ENCODE data around the gene PABPC1L.

Gene PABPC1L

DNA sequence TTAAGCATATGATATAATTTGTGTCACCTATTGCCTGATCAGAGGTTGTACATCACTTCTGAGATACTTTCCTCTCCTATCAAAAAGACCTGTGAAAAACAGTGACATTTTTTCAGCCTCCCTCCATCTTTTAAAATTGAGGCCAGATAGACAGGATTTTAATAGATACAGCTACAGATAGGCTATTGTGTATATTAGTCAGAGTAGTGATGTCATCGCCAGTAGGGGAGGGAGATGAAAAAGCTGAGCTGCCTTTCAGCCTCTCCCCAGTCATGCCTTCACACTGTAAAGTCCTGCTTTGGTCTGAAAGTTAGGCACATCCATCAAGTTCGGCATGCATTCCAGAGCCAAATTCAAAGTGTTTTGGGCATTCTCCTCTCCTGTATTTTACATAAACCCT is 7.9 kb upstream of the PABPC1L start:
- FAIRE-seq, result no peak

DNA sequence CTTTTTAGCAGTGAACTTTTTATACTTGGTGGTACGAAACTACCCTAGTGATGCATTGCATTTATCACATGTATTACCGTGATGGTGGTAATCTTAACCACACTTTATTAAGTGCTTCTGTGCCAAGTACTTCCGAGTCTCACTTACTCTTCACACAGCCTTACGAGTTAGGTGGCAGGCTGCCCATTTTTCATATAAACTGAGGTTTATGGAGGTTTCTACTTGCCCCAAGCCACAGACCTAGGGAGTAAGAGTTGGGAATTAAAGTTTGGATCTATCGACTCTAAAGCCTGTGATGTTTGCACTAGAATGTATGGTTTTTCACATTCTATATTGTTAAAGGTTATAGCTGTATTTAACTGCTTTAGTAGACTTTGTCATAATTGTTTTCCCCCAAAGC is 5.5 kb upstream of the PABPC1L start:
- no peak for FAIRE-seq

DNA sequence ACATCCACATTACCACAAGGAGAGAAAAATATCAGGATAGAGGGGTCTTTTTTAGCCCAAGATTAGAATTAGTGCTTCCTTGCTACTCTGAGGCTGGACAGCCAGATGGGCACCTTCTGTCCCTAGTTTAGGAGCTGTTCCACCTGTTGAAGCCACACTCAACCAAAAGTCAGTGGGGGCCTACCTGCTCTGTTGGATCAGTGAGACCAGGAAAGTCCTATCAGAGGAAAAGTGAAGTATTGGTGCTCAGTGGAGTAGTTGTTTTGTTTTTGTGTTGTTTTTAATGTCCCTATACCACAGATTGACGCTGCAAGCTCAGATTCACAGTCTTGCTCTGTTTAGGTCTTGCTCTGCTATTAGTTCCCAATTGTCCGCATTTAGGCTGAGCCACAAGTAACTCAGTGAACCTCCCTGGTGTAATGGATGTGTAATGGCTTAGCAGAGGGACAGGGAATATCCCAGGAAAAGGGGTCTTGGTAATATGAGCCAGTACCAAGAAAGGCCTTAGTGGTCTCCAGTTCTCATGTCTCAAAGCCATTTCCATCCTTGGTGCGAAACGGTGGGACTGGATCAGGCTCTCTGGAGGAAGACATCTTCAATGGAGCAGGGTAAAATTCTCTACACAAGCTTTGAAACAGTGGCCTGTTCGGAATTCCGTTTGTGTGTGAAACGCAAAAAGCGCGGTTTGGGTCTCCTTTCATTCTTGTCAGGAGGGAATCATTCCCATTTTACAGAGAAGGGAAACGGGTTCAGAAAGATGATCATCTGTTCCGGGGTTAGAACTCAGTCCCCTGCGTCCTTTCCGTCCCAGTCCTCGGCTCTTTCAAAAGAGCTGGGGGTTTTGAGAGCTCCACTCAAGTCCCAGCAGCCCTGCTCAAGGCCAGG is 631 bp upstream of the PABPC1L start:
- no peak for FAIRE-seq

DNA sequence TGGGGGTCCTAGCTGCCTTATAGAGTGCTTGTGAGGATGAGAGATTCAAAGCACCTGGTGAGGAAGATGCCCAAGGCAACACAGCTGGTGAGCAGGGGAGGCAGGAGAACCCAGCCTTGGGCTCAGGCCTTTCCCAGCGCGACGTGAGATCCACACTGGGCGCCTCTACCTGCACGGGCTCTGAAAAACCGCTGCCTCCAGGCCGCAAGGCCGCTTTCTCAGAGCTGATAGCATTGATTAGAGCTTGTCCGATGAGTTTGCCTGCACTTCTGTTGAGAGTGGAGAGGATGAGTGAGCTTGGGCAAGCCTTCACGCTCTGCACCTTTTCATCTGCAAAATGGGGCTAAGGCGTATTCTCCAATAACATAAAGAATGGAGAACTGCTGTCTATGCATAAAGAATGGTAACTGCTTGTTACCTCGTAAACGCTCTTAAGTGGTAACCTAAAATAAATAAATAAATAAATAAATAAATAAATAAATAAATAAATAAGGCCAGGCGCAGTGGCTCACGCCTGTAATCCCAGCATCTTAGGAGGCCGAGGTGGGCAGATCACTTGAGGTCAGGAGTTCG is 916 bp downstream of the PABPC1L start:
- FAIRE-seq, result no peak

DNA sequence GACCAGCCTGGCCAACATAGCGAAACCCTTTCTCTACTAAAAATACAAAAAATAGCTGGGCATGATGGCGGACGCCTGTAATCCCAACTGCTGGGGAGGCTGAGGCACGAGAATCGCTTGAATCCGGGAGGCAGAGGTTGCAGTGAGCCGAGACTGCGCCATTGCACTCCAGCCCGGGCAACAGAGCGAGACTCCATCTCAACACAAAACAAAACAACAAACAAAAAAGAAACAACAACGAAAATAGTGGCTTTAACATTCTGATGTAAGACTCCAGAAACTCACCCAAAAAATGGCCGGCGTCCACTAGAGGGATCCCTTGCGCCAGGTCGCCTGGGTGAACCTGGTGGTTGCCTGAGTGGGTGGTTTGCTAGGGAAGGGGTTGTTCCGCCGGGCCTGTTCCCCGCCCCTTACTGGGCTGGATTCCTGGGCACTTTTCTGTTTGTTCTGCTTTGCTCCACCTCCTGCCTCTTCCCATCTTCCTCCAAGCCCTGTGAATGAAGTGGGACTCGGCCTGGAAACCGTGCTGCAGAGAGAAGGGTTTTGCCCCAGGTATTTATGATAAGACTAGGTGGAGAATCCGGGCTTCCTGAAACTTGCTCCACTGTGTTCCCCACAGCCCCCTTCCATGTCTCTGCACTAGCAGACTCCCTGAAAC is 1.5 kb downstream of the PABPC1L start:
- no peak for FAIRE-seq

DNA sequence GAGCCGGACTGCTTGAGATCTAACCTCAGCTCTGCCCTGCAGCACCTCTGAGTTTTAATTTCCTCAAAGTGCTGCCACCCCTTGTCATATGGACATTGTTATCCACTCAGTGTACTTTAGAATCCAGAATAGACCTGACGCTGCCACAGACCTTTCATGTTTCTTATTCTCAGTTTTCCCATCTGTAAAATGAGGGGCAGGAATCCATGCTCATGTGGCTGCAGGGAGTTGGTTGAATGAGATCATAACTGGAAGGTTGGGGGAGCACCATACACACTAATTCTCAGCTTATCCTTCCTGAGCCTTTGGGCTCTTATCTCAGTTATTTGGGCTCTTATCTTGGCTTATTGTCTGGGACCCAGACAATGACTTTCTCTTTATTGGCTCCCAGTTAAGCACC is 2.3 kb downstream of the PABPC1L start:
- no peak for FAIRE-seq

DNA sequence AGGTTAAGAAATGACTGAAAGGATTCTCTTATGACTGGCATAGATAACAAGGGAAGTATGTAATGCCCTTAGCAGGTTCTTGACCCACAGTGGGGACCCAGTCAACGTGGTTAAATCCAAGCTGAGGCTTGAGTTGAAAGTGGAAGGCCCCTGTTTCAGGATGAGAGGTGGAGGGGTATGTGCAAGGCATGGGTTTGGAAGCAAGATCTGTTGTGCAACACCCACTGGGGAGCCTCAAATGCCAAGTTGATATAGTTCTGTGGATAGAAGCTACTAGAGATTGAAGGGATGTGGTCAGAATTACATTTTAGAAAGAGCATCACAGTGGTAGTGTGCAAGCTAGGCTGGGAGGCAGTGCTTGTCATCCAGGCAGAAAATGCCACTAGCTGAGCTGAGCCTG is 5.1 kb downstream of the PABPC1L start:
- FAIRE-seq, result no peak

DNA sequence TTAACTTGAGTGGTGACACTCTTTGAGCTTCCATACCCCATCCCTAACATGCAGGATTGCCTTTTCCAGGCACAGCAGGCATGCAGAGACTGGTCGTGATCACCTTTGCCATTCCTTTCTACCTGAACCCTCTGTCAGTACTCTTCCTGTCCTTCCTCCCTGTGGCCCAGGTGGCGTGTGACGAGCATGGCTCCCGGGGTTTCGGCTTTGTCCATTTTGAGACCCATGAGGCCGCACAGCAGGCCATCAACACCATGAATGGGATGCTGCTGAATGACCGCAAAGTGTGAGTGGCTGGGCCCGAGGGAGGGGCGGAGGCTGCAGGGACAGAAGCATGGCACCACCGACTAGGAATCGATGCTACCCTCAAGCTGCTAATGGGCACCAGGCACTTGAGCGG is 6.7 kb downstream of the PABPC1L start:
- no peak for FAIRE-seq

DNA sequence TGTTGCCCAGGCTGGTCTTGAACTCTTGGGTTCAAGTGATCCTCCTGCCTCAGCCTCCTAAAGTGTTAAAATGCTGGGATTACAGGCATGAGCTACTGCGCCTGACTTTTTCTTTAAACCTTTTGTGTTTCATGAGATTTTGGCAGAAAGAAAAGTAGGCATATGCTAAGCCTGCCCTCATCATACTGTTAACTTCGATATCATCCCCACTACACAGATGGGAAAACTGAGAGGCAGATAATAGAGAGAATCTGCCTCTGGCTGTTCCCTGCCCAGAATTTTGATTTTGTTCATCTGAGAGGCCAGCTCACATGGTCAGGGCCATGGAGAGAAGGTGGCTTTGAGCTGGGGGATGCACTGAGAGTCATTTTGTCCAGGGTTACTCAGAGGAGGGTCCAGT is 7.5 kb downstream of the PABPC1L start:
- no peak for FAIRE-seq

DNA sequence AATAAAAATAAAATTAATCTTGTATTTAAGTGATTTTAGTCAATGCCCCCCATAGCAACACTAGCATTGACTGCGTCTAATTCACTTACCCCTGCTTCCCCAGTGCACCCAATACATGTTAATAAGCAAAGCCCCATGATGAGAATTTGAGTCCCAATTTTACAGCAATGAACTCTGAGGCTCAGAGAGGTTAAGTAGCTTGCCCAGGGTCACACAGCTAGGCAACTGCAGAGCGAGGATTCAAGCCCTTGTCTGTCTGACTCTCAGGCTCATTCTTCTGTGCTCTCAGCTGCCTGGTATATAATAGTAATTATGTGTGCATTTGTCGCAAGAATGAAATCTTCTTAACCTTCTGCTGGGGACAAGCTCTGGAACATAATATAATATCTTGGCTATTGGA is 8.5 kb downstream of the PABPC1L start:
- no peak for FAIRE-seq

DNA sequence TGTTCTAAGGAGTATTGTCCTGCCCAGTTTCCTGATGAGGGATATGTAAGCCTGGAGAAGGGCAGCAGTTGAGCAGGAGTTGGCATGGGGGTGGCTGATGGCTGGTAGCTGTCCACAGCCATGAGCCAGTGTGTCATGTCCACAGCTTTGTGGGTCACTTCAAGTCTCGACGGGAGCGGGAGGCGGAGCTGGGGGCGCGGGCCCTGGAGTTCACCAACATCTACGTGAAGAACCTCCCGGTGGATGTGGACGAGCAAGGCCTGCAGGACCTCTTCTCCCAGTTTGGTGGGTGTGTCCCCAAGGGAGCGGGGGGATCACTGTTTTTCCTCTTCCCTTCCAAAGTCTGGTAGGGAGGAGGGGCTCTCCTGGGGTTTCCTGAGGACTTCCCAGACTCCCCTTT is 8.9 kb downstream of the PABPC1L start:
- FAIRE-seq, result no peak

DNA sequence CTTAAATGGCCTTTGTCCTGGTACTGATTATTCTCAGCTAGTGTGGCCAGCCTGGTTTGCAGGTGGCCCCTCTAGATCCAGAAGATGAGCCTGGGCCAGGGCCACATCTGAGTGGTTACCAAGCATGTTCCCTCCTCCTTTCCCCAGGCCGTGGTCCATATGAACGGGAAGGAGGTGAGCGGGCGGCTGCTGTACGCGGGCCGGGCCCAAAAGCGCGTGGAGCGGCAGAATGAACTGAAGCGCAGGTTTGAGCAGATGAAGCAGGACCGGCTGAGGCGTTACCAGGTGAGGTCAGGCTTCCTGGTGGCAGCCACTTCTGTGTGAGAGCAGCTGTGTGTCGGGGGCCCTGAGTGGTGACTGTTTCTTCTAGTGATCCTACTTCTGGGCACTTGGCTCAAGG is 11.6 kb downstream of the PABPC1L start:
- no peak for FAIRE-seq

DNA sequence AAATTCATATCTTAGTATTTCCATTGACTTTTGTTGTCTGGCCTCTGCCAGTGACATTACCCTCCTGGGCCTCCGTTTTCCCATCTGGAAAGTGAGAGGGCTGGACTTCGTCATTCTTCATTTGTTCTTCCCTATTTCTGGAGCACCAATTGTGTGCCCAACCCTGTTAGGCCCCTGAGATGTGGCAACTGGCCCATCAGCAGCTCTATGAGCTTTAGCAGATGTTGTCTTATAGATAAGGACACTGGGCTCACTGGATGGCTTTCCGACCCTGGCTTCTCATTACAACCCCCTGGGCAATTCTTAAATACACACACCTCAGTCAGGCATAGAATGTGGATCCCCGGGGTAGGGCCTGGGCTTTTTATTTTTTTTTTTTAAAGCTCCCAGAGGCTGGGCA is 14.7 kb downstream of the PABPC1L start:
- no peak for FAIRE-seq

DNA sequence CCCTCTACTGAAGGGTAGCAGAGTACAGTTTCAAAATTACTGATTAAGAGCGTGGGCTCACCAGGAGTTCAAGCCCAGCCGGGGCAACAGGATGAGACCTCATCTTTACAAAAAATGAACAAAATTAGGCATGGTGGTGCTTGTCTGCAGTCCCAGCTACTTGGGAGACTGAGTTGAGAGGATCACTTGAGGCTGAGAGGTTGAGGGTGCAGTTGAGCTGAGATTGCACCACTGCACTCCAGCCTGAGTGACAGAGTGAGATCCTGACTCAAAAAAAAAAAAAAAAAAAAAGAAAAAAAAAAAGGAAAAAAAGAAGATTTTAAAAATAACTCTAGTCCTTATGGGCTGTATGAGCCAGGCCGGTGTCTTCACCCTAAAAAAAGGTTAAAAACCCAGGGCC is 18.7 kb downstream of the PABPC1L start:
- no peak for FAIRE-seq

DNA sequence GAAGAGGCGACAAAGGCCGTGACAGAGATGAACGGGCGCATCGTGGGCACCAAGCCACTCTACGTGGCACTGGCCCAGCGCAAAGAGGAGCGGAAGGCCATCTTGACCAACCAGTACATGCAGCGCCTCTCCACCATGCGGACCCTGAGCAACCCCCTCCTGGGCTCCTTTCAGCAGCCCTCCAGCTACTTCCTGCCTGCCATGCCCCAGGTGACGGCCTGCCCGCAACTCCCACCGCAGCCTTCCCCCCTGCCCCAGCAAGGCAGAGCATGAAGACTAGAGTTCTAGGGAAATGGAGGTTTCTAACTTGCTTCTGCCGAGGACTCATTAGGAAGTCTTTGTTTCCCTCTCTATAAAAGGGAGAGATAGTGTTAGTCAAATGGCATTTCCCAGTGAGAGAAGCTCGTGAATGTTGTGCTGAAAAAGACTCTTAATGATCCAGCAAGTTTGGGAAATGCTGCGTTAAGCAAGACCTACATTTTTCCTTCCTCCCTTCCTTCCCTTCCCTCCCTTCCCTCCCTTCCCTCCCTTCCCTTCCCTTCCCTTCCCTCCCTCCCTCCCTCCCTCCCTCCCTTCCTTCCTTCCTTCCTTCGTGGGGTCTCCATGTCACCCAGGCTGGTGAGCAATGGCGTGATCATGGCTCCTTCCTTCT is 20.8 kb downstream of the PABPC1L start:
- FAIRE-seq, result no peak

DNA sequence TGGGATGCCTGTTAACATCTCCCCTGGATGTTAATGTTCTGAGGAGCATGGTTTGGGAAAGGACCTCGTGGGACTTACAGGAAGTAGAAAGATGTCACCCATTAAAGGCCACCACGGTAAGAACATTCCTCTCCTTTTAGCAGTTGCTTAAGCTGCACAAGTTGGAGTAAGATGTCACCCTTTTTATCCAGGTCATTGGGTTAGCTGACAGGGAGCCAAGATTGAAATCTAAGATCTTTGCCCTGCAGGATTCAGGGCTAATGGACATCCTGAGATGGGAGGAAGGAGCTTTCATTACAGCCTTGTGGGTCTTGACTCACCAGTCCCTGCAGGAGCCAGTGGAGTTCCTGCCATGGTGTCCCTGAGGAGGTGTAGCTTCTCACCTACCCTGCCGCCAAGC is 22.1 kb downstream of the PABPC1L start:
- no peak for FAIRE-seq

DNA sequence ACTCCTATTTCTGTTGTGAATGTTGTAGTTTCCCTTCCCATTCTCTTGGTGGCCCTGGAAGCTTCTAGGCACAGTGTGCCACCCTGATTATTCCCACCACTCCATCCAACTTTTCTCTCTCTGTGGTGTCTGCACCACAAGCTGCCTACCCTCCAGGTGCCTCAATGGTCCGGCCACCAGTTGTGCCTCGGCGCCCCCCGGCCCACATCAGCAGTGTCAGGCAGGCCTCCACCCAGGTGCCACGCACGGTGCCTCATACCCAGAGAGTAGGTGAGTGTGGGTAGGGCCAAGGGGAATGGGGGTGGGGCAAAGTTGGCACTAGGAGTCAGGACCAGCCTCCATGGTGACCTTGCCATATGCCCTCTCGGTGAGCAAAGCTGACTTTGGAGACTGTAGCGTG is 23.1 kb downstream of the PABPC1L start:
- FAIRE-seq, result no peak

DNA sequence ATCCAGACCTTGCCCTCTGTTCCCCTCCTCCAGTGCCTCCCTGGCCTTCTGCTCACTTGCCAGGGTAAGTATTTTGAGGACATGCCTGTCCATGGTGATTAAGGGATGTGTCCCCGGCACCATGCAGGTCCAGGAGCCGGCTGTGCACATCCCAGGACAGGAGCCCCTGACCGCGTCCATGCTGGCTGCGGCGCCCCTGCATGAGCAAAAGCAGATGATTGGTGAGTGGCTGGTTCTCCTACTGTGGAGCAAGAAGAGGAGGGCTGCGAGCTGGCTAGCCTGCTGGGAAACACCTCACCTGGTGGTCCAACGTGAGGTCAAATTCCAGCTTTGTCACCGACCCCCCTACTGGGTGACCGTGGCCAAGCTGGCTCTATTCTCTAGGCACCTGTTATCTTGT is 26.6 kb downstream of the PABPC1L start:
- FAIRE-seq, result no peak

DNA sequence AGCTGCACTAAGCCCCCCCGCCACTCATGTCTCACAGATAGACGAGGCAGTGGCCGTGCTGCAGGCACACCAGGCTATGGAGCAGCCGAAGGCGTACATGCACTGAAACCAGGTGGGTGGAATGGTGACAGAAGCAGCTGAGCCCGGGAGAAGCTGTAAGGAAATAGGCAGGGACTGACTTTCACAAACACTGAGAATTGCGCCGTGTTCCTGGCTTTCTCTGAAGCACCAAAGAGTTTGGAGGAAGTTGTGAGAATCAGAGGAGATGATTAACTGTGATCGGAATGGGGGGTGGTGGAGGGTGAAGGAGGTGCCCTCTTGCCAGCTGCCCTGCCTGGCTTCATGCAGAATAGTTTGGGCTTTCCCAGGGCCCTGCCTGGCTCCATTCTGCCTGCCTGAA is 28.8 kb downstream of the PABPC1L start:
- FAIRE-seq, result no peak

DNA sequence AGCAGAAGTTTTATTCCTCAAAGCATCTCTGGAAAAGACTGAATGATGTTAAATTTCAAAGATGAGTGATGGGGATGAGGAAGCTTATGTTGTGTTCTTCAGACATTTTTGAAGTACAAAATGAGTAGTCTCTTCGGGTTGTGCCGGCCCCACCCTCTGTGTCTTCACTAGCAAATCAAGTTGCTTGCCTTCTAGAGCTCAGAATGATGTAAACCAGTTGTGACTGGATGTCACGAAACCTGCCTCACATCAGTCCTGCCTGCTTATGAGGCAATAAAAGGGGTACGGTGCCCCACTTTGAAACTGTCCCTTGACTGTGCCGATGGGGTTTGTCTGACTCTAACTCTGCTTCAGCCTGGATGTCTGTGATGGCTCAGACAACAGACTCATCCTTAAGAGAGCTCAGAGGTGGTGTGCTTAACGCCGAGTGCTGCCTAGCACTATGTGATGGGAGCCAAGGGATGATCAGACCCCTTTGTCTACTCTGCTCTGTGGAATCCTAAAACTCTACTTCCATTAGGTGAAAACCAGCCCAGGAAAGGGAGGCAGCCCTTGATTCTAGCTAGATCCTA is 31.3 kb downstream of the PABPC1L start:
- no peak for FAIRE-seq

DNA sequence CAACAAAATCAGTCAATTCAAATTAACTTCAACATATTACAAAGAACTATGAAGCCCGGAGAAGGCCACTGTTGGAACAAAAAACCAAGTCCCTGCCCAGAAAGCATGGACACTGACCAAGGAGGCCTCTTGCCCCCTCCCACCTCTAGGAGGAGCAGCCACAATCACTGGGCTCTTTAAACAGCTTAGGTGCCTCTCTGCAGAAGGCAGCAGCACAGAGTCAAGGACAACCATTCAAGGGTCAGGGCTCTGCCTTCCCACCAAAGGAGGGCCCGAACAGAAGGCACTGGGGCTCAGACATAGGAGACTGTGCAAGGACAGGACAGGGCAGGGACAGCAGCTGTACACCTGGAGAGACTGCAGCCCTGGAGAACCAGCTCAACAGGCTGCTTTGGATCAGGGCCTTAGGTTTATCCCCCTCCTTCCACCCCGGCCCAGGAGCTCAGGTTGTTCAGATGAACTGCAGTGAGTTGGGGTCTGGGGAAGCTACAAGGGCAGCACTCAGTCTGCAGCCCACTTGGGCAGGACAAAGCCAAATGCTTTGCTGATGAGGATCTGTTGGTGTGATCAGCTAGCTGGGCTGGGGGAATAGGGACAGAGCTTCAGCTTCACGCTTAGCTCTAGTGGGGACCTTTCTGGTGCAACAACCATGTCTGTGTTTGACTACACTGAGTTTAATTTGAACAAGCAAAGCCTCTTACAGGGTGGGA is 32.6 kb downstream of the PABPC1L start:
- no peak for FAIRE-seq

DNA sequence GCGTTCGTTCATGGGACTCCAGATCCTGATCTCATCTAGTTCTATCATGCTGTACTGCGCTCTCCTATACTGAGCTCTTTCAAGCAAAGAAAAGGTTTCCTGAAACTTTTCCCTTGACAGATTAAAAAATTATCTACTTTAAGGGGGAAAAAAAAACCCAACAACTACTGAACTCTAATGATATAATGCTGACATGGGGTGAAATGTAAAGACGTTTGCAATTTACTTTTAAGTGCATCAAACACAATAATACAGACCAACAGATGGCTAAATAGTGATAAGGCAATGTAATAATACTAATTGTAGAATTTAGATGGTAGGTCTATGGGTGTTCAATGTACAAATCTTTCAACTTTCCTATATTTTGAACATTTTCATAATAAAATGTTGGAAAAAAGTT is 34.0 kb downstream of the PABPC1L start:
- no peak for FAIRE-seq

DNA sequence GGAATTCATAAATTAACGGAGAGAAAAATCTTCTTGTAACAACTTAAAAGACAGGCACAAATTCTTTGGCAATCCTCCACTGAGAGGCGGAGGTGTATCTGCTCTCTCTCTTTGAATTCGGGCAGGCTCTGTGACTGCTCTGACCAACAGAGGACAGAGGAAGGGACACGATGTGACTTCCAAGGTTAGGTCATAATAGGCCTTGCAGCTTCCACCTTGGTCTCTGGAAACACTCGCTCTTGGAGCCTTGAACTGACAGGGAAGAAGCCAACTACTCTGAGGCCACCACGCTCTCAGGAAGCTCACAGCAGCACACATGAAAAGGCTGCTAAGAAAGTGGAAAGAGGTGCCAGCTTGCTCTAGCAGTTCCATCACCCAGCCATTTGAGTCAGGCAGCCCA is 35.4 kb downstream of the PABPC1L start:
- no peak for FAIRE-seq
